Activated CD8-positive, alpha-beta memory T cell treated with anti-CD3 and anti-CD28 coated beads, Interleukin-2, amount 50 U/mL, for 24 hours (primary cell): ENCODE data around the gene PLCXD1.

ENCODE experiments used
- DNase-seq: peaks from one replicate; pipeline ENCODE4 v3.0.0-alpha.2; 2020; ENCODE audit errors: extremely low read depth

Gene PLCXD1

GRCh38 chrX:333611-334311 is 52.6 kb downstream of the PLCXD1 start:
- DNase-seq, result no peak

GRCh38 chrX:334331-334891 is 53.2 kb downstream of the PLCXD1 start:
- DNase-seq, result no peak

DNA sequence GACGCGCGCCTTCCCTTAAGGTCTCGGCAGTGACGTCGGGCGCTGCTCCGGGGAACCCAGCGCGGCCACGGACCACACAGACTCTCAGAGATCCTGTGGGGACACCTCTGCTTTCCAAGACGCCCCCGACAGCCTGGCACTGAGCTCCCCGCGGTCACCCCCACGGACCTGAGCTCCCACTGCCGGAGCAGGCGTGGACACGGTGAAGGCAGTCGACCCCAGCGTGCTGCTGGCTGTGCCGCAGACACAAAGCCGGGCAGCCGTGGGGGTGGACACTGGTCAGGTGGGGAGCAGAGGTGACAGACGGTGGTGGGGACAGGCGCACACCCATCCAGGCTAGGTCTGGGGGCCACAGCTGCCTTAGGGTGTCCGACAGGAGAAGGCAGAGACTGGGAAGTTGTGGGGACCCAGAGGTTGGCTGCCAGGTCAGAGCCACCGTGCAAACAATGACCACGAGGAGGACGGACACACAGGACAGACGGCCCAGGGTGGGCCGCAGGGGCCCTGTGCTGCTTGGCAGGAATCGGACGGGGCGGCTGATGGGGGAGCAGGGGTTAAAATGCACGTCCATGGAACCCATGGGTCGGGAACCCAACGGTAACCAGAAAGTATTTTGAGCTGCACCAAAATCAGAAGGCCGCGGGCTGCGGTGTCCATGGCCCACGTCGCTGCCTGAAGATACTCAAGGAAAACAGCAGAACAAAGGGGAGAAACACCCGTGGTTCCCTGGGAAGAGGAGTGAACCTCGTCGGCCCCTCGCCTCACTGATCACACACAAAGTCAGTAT is 54.0 kb downstream of the PLCXD1 start:
- DNase-seq, result no peak

DNA sequence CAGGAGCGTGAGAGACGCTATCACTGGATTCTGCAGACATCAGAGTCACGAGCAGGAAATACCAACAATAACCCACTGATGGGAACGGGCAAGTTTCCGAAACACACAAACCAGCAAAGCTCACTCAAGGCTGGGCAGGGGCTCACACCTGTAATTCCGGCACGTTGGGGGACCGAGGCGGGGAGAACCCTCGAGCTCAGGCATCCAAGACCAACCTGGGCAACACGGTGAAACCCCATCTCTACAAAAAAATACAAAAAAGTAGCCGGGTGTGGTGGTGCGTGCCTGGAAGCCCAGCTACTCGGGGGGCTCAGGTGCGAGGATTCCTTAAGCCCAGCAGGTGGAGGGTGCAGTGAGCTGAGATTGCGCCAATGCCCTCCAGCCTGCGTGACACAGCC is 54.6 kb downstream of the PLCXD1 start:
- no peak for DNase-seq

DNA sequence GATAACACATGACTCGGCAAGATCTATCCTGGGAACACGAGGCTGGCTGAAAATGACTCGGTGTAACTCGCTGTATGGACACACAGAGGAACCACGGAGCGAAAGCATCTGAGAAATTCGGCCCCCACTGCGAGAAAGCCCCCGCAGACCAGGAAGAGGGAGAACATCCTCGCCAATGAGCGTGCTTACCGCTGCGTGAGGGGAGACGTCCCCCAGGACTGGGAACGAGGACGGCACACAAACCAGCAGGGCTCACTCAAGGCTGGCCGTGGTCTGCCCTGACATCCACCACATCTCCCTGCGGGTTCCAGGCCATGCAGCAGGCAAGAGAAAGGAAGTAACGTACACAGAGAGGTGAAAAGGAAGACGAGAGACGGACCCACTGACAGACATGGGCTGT is 55.0 kb downstream of the PLCXD1 start:
- no peak for DNase-seq

- no peak for DNase-seq
Observed at GRCh38 chrX:337331-337831, 56.2 kb downstream of the PLCXD1 start.

DNA sequence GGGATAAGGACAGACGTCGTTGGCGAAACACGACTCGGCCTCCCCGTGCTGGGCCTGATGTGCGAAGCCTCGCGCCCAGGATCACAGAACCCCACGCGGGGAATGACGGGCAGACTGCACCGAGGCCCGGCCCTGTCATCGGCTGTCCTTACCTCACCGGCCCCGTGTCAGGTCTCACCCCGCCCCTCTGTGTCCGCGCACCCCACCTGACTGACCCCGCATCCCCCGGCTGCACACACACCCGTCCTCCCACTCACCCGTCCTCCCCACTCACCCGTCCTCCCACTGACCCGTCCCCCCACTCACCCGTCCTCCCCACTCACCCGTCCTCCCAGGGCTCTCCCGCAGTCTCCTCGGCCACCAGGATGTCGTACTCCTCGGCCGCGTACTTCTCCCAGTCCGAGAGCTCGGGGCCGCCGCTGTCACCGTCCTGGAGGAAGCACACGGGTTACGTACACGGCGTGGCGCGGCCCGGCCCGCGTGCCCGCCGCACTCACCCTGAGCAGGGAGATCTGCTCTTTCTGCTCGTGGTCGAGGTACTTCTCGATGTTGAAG is 57.2 kb downstream of the PLCXD1 start:
- no peak for DNase-seq

DNA sequence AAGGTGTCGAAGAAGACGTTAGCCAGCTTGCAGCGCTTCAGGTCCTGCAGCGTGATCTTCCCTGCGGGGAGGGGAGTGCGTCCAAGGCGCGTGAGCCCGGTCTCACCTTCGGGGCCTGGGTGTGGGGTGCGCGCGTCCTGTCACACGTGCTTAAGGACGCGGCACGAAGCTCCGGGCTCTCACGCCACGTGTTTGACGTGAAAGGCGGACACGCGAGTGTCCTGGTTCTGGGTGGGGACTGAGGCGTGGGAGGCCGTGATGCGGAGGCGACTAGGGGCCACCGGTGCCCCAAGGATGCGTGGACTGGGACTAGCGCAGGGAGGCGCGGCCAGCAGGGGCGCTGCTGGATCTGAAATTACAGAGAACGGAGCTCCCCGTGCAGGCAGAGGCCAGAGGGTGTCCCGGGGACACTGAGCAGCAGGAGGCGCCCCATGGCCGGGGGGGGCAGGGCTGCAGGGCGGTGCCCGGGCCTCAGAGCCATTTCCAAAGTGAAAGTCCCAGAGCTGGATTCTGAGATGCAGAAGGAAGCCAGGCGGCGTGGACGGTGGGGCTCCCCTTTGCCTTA is 57.7 kb downstream of the PLCXD1 start:
- no peak for DNase-seq

GRCh38 chrX:340121-340520 is 58.9 kb downstream of the PLCXD1 start:
- no peak for DNase-seq

DNA sequence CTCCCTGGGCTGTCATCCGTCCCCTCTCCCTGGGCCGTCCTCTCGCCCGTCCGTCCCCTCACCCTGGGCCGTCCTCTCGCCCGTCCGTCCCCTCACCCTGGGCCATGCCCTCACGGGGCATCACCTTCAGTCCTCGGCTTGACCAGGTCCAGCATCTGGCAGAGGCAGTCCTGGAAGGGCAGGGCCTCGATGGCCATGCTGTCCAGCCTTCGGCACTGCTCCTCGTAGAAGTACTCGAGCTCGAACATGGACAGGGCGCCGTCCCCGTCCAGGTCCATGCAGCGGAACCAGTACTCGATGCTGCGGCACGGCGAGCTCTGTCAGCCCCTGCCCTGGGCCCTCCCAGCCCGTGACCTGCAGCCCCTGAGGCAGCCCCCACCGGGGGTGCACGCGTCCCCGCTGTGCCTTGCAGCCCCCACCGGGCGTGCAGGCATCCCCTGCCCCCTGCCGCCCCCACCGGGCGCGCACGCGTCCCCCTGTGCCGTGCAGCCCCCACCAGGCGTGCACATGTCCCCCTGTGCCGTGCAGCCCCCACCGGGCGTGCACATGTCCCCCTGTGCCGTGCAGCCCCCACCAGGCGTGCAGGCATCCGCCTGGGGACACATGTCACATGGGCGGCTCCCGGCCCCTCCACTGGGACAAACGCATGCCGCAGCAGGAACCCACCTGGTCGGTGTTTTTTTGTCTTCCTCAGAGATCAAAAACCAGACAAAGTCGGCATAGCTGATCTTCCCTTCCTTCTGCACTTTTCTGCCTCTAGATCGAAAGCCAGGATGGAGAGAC is 59.7 kb downstream of the PLCXD1 start:
- DNase-seq, result no peak

DNA sequence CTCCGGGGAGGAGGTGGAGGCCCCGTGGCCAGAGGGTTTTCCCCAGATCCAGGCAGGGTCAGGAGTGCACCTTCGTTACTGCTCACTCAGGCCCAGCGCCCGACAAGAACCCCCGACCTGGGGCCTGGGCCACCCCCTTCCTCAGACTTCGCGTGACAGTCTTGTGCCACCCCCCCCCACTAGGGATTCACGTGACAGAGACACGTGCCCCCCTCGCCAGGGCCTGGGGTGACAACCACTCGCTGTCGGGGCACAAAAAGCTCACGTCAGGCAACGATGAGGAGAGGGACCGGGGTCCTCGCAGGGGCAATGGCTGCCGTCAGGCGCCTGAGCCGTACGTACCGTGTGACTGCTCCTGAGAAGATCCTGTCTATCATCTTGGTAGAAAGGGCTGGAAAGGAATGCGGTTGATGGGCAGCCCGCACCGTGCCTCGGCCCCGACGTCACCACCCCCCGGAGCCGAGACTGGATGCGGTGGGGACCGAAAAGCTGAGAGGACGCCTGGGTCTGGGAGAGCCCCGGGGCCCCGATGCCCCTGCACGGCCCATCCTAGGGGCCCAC is 60.4 kb downstream of the PLCXD1 start:
- no peak for DNase-seq

- DNase-seq, result no peak
Observed at GRCh38 chrX:344371-344901, 63.3 kb downstream of the PLCXD1 start.

GRCh38 chrX:345020-345925 is 64.1 kb downstream of the PLCXD1 start:
- DNase-seq, result no peak

GRCh38 chrX:346034-346813 is 65.0 kb downstream of the PLCXD1 start:
- DNase-seq, result no peak

DNA sequence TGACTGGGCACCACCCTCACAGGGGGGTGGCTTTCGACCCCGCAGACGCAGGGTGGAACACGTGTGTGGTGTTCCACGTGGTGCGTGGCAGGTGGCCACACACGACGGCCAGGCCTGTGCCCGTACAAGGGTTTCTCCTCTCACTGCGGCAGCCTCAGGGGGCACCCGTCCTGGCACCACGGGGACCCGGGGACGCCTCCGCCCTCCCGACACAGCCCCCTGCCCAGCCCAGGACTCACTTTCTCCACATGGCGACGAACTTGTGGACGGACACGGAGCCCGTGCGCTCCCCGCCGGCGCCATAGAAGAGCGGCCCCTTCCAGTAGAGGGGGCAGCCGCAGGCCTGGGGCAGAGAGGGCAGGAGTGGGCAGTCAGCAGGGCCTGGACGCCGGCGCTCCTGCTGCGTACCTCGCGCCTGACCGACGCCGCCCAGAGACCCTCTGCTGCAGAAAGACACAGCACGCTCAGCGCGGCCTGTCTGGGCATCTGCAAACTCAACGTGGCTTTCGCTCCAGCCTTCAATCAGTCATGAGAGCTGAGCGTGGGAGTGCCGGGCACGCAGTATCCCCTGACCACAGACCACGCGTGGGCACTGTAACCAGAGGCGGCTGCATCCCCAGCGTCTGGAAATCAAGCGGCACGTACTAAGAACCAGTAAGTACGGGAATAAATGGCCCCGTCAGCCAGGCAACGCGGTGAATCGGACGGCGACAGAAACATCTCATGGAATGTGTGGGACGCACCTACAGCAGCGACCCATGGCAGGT is 66.4 kb downstream of the PLCXD1 start:
- no peak for DNase-seq

- no peak for DNase-seq
Observed at GRCh38 chrX:348461-349117, 67.4 kb downstream of the PLCXD1 start.

GRCh38 chrX:349196-349595 is 68.0 kb downstream of the PLCXD1 start:
- no peak for DNase-seq

GRCh38 chrX:349702-350101 is 68.5 kb downstream of the PLCXD1 start:
- no peak for DNase-seq
